Heart left ventricle (tissue), 13 donors: ENCODE measurements around the gene HMCN2.

ENCODE experiments used
- POLR2A ChIP-seq, 2 donors: fragments of 450-650 bp; IDR thresholded peaks; one replicate each; pipeline ENCODE4 v1.6.1; 2017; ENCODE audit warnings: antibody characterized with exemption in 2 of 2, mild to moderate bottlenecking in 2 of 2, moderate library complexity in 2 of 2
- TF ChIP-seq, protein P1 (sequence below), 12 donors: fragments of 200-600 bp; sonication (generic) in 4 of 12; IDR thresholded peaks; one replicate each; pipeline versions ENCODE4 v1.5.0 to v1.8.0; 2018 to 2022; ENCODE audit warnings: antibody characterized with exemption in 12 of 12, mild to moderate bottlenecking in 5 of 12
- donor health status: ischemic (EF 13 %, LVEDD 7.1; RV severe dilation, severe dysfunction).
- donor health status: DM: no; HTN: yes; CAD: no.
- donor health status: DM: no; HTN: no; CAD: no.
- donor health status: ischemic (EF 25% LVEDD 6.9; RV normal size, moderate dysfunction).
- donor health status: ischemic (EF 25% LVEDD 5.7; RV mildly dilated, moderate dysfunction).
- donor health status: ischemic (EF 35%, LVEDD 5.7; RV mildly dilated, moderate dysfunction).
- donor health status: nonischemic (EF 11% LVEDD 7.7; RV severe dilation, severe dysfunction).
- donor health status: DM: yes; HTN: yes; CAD: no.
- donor health status: PGD.
- donor health status: ischemic (EF 29% LVEDD 5.4; RV normal size, mild dysfunction).
- donor health status: nonischemic (EF 23%, LVEDD 6.1; RV moderate dilation, normal function).

DNA sequence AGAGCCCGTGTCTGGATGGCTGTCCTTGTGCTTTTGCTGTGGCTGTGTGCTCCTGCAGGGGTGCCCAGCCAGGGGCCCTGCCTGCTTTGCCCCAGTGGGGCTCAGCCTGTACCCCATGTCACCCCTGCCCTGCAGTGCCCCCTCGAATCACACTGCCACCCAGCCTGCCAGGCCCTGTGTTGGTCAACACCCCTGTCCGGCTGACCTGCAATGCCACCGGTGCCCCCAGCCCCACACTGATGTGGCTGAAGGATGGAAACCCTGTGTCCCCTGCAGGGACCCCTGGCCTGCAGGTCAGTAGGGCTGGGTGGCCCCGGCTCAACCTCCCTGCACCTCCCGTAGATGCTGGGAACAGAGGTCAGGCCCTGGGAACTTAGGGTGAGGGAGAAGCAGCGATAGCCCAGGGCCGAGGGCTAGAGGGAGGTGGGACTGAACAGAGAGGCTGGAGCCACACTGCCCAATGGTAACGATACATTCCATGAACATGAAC is 96.4 kb downstream of the HMCN2 start:
- TF ChIP-seq, protein P1, sequence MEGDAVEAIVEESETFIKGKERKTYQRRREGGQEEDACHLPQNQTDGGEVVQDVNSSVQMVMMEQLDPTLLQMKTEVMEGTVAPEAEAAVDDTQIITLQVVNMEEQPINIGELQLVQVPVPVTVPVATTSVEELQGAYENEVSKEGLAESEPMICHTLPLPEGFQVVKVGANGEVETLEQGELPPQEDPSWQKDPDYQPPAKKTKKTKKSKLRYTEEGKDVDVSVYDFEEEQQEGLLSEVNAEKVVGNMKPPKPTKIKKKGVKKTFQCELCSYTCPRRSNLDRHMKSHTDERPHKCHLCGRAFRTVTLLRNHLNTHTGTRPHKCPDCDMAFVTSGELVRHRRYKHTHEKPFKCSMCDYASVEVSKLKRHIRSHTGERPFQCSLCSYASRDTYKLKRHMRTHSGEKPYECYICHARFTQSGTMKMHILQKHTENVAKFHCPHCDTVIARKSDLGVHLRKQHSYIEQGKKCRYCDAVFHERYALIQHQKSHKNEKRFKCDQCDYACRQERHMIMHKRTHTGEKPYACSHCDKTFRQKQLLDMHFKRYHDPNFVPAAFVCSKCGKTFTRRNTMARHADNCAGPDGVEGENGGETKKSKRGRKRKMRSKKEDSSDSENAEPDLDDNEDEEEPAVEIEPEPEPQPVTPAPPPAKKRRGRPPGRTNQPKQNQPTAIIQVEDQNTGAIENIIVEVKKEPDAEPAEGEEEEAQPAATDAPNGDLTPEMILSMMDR (IDR thresholded peaks at IDR 0.05), result no peak
- TF ChIP-seq POLR2A (IDR thresholded peaks at IDR 0.05), result no peak
